Measurements from ENCODE around the gene CAMTA2. TPM values are rescaled to one million over a fixed set of nuclear protein-coding genes. Genes with fewer than 3 reads are reported as not detected.
A peak's percentile ranks its signal among the peaks of the same experiment; 100 is the strongest.

The CAMTA2 gene
- total and polyA plus RNA-seq, 9 of the 15 experiments (the other 6 are each of a cell fraction or from before 2014, with no cell fraction given): 0.24 to 25.1 (median 6.3) TPM

- peak; percentile 16; the same call in 1 of the 2 replicates for TF ChIP-seq BCOR (IDR thresholded peaks at IDR 0.05)
- no peak; the same call in 1 of the 2 replicates for TF ChIP-seq SNIP1 (IDR thresholded peaks at IDR 0.05; ENCODE audit: low read depth)
- TF ChIP-seq MNT (conservative IDR thresholded peaks at IDR 0.05): peak; percentile 32 to 41
- peak in 1 of 3 experiments; percentile 55 for TF ChIP-seq YY1 (IDR thresholded peaks at IDR 0.05; ENCODE audit: borderline replicate concordance in 1 of 3, control insufficient read depth in 1 of 3, extremely low read depth in 1 of 3, insufficient read depth in 3 of 3, insufficient read length in 1 of 3, insufficient replicate concordance in 2 of 3, low read depth in 1 of 3, low read length in 2 of 3)
- TF ChIP-seq SMARCA4 (IDR thresholded peaks at IDR 0.05): peak; percentile 55; the same call in 1 of the 2 replicates
- peak in 1 of 2 experiments; percentile 71 for TF ChIP-seq E2F6 (IDR thresholded peaks at IDR 0.05; ENCODE audit: borderline replicate concordance in 1 of 2, extremely low read depth in 1 of 2, insufficient read depth in 1 of 2, insufficient read length in 1 of 2, low read depth in 1 of 2, low read length in 1 of 2, poor library complexity in 1 of 2, severe bottlenecking in 1 of 2)
- TF ChIP-seq TGIF2 (CRISPR knock-in tag; IDR thresholded peaks at IDR 0.05): no peak
- TF ChIP-seq IRF9 (tag; IDR thresholded peaks at IDR 0.05): no peak
- peak; percentile 70 for TF ChIP-seq DPF2 (IDR thresholded peaks at IDR 0.05)
- no peak for TF ChIP-seq HNRNPUL1 (IDR thresholded peaks at IDR 0.05; ENCODE audit: low read length)
- peak; percentile 84 for TF ChIP-seq TAF1 (IDR thresholded peaks at IDR 0.05; ENCODE audit: control insufficient read depth, extremely low read depth, insufficient read depth, low read length, severe bottlenecking)
- peak; percentile 39 for TF ChIP-seq SAP30 (IDR thresholded peaks at IDR 0.05; ENCODE audit: borderline replicate concordance, insufficient read depth, low read depth, low read length, poor library complexity, severe bottlenecking)
- peak; percentile 24; the same call in 1 of the 2 replicates for TF ChIP-seq NFIC (IDR thresholded peaks at IDR 0.05)
- TF ChIP-seq KLF13 (tag; IDR thresholded peaks at IDR 0.05; ENCODE audit: borderline replicate concordance, low read depth): no peak
- peak; percentile 44; the same call in 1 of the 2 replicates for TF ChIP-seq ATF3 (IDR thresholded peaks at IDR 0.05)
- no peak for TF ChIP-seq ATF3 (CRISPR knock-in tag; conservative IDR thresholded peaks at IDR 0.05)
- no peak for TF ChIP-seq ZNF408 (CRISPR knock-in tag; IDR thresholded peaks at IDR 0.05; ENCODE audit: low read depth)
- peak; percentile 5; the same call in 1 of the 2 replicates for TF ChIP-seq NFRKB (IDR thresholded peaks at IDR 0.05; ENCODE audit: low read depth)
- TF ChIP-seq ZNF347 (CRISPR knock-in tag; IDR thresholded peaks at IDR 0.05; ENCODE audit: low read depth): 0 out of 2 replicates have a peak, but pooled peaks have one; percentile 33
Measured at GRCh38 chr17:4948166-4948930, 39.1 kb downstream of the CAMTA2 start, which contains the start of gene PFN1 (continued).
